NCI-H460 (cell line): ENCODE results near the gene TCEAL8. TPM values are rescaled to one million over a fixed set of nuclear protein-coding genes. Genes with fewer than 3 reads are reported as not detected.

Experiments
- DNase-seq: peaks from one replicate; pipeline ENCODE4 v3.0.0-alpha.2; 2016; ENCODE audit warnings: low read depth; ENCODE audit errors: extremely low read depth
- total RNA-seq: library from RNA; depleted of rRNA; stranded (reverse); fragments of >200 nt; shearing (Covaris generic); gene quantifications from 2 replicates; pipeline ENCODE4 v1.2.3, GENCODE V29; 2014; rRNA removed

TCEAL8 gene
- total RNA-seq, 1 experiment from 2014 or later: 94.9 TPM

DNA sequence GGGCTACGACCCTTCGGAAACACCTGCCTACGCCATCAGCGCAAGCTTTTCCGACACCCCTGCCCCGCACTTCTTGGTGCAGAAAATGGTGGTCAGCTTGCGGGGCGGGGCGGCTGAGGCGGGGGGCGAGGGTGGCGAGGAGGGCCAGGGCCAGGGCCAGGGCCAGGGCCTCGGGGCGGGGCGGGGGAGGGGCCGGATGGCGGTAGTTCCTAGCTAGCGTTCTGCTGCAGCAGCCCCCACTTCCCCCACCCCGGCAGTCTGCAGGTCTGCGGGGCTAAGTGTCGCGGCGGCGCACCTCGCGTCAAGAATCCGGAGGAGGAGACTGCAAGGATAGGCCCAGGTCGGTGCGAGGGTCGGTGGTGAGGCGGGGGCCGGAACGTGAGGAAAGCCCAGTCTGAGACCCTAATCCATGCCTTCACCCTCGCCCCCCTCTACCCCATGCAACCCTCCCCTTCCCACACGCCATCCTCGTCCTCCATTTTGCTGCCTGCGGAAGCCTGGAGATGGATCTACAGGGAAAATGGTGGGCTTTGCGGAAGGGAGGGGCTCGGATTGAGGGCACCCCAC lies 39.4 kb downstream of the TCEAL8 start:
- DNase-seq: no peak

DNA sequence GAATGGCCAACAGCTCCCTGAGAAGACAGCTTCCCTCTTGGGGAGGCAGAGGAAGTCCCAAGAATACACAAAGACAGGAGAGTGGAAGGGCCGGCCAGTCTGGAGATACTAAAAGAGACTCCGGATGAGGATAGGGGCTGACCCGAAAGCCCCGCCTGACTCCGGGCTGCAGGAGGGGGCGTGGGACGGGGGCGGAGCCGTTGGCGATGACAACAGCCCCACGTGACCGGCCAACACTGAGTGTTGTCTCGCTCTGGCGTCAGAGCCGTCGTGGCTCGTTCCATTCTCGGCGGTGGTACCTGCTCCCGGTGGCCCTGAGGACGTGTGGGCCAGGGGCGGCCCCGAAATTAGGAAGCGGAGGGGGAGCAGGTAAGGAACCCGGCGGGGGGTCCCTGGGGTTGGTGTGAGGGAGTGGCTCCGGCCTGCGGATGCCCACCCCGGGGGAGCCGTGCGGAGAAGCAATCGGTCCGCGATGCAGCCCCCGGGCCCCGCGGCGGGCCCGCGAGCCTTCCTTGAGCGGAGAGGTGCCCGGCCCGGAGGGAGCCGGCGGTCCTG lies 40.0 kb downstream of the TCEAL8 start, which contains the start of gene BEX4:
BEX4 (plus strand) TSS at position 239 of the 555 bp plus-strand sequence. CDS start 1,046 bp downstream, outside the sequence.
- peak; percentile 41 for DNase-seq

GRCh38 chrX:103212749-103213457 lies 42.1 kb downstream of the TCEAL8 start:
- no peak for DNase-seq

- peak; percentile 53 for DNase-seq
These were observed 43.8 kb downstream of the TCEAL8 start for GRCh38 chrX:103211012-103211715.

- DNase-seq: no peak
These were observed 44.9 kb downstream of the TCEAL8 start for GRCh38 chrX:103210056-103210455.

Other genes starting within 250 kb of the TCEAL8 start
- not detected in 2 replicates for gene BEX1, start 191.0 kb downstream of the TCEAL8 start, total RNA-seq
- gene NXF3, start 162.0 kb downstream of the TCEAL8 start, total RNA-seq: not detected in 2 replicates
- gene BEX4, start 40.0 kb downstream of the TCEAL8 start, total RNA-seq: 4.5 and 5.3 TPM in 2 replicates
- gene TCEAL5, start 21.6 kb upstream of the TCEAL8 start, total RNA-seq: not detected in 2 replicates
- gene BEX2, start 55.8 kb upstream of the TCEAL8 start, total RNA-seq: 33.3 and 41.1 TPM in 2 replicates
- not detected in 2 replicates for gene TCEAL7, start 75.1 kb upstream of the TCEAL8 start, total RNA-seq
- 143 TPM in 2 replicates for gene TCEAL9, start 101.4 kb upstream of the TCEAL8 start, total RNA-seq
- 310 and 362 TPM in 2 replicates for gene BEX3, start 121.4 kb upstream of the TCEAL8 start, total RNA-seq